Gastroesophageal sphincter (tissue), 4 donors: ENCODE data around the gene TSPAN5. TPM values are rescaled to one million over a fixed set of nuclear protein-coding genes. Genes with fewer than 3 reads are reported as not detected.

ENCODE experiments used
- ATAC-seq: fragments of 150-250 bp; one replicate; pipeline ENCODE4 v1.9.1; 2016; ENCODE audit warnings: mild to moderate bottlenecking, moderate library complexity
- H3K27ac ChIP-seq, 4 donors: fragments of 200-600 bp; sonication (generic) in 3 of 4; 1 replicate in 3 of 4; 2 replicates in 1 of 4; pipeline ENCODE4 v1.5.1; 2016 to 2019
- H3K27me3 ChIP-seq: fragments of 200-600 bp; sonication (generic); one replicate; pipeline ENCODE4 v1.5.1; 2019
- H3K36me3 ChIP-seq, 2 donors: fragments of 200-600 bp; sonication (generic); one replicate each; pipeline ENCODE4 v1.5.1; 2019; ENCODE audit warnings: control low read depth in 1 of 2
- H3K4me1 ChIP-seq, 3 donors: fragments of 200-600 bp; sonication (generic); 1 replicate in 2 of 3; 2 replicates in 1 of 3; pipeline ENCODE4 v1.5.1; 2016 to 2019; ENCODE audit warnings: control low read depth in 2 of 3
- H3K4me3 ChIP-seq, 2 donors: fragments of 200-600 bp; sonication (generic); one replicate each; pipeline ENCODE4 v1.5.1; 2019; ENCODE audit warnings: mild to moderate bottlenecking in 1 of 2, moderate library complexity in 1 of 2
- H3K9me3 ChIP-seq, 3 donors: fragments of 200-600 bp; sonication (generic); one replicate each; pipeline ENCODE4 v1.5.1; 2017 to 2019; ENCODE audit warnings: control low read depth in 2 of 3
- CTCF ChIP-seq, 4 experiments: fragments of 200-600 bp in 2 of 4; fragments of 450-650 bp in 2 of 4; sonication (generic) in 1 of 4; IDR thresholded peaks; one replicate each; pipeline ENCODE4 v1.5.1; 2017 to 2019; ENCODE audit warnings: antibody characterized with exemption in 4 of 4, mild to moderate bottlenecking in 2 of 4, moderate library complexity in 2 of 4
- EP300 ChIP-seq: sonication (generic); formaldehyde crosslinking; IDR thresholded peaks from one replicate; pipeline ENCODE4 v1.6.1; 2017; ENCODE audit warnings: antibody characterized with exemption, mild to moderate bottlenecking
- POLR2A ChIP-seq, 2 donors: fragments of 450-650 bp; IDR thresholded peaks; one replicate each; pipeline ENCODE4 v1.6.1; 2017; ENCODE audit warnings: antibody characterized with exemption in 2 of 2, mild to moderate bottlenecking in 2 of 2, moderate library complexity in 1 of 2
- POLR2AphosphoS5 ChIP-seq: sonication (generic); formaldehyde crosslinking; IDR thresholded peaks from one replicate; pipeline ENCODE4 v1.6.1; 2017; ENCODE audit warnings: antibody characterized with exemption
- WGBS, 2 donors: methylation state at CpG; one replicate each; pipeline ENCODE4 v1.1.5; 2018; ENCODE audit warnings: low coverage in 1 of 2; 5-methylcytosine and 5-hydroxymethylcytosine counted together
- total RNA-seq, 4 donors: library from RNA; depleted of rRNA; stranded (reverse); fragments of >200 nt; gene quantifications; one replicate each; pipeline ENCODE4 v1.1.0, GENCODE V29; 2016

Gene TSPAN5
- total RNA-seq, 4 donors from 2014 or later = 9.8 to 14.0 (median 12.2) TPM

DNA sequence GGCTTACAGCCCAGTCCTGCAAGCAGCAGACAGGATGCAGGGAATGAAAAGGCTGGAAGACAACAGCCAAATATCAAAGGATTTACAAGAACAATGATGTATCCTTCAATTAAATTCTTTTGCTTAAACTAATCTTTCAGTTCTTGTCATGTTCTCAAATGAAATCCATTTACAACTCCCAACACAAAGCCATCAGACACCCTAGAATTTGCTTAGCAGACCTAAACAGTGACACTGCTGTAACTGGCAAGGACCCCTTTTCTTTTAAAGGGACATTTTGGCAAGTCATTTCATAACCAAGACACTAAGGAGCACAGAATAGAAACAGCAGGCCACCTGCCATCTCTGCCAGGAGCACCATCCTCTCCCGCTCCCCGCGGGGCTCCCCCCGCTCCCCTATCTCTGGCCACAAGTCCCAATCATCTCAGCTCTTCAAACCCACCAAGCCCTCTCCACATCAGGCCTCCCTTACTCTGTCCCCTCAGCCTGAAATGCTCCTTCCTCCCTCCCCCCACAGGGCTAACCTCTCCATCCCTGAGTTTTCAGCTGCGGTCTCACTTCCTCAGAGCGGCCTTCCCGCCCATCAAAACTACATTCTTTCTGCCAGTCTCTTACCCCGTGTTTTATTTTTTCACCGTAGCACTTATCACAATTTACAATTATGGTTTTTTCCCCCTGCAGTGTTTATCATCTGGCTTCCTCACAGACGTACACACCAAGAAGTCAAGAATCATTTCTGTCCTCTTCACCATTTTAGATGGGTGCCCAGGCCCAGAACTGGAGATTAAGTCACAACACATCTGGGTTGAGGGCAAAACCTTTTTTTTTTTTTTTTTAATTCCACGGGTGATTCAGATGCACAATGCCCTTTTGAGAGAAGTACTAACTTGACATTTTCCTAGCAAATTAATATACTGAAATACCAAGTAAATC is 45.8 kb downstream of the TSPAN5 start:
- no peak for TF ChIP-seq EP300
- no peak for TF ChIP-seq CTCF (IDR thresholded peaks at IDR 0.05)
- no peak for TF ChIP-seq POLR2A (IDR thresholded peaks at IDR 0.05)
- TF ChIP-seq POLR2AphosphoS5 = no peak
- Histone ChIP-seq H3K36me3 (no peaks in the 10 kb centered on the region), H3K9me3 (no peaks in the 10 kb centered on the region), H3K27ac (no peak overlapping the region), H3K27me3 (no peaks in the 10 kb centered on the region), H3K4me3 (no peak overlapping the region), H3K4me1 (no peaks in the 10 kb centered on the region)
- WGBS, 2 donors = 52 to 67% methylated on average over 4 to 11 of the region's 11 CpGs
- no peak for ATAC-seq

DNA sequence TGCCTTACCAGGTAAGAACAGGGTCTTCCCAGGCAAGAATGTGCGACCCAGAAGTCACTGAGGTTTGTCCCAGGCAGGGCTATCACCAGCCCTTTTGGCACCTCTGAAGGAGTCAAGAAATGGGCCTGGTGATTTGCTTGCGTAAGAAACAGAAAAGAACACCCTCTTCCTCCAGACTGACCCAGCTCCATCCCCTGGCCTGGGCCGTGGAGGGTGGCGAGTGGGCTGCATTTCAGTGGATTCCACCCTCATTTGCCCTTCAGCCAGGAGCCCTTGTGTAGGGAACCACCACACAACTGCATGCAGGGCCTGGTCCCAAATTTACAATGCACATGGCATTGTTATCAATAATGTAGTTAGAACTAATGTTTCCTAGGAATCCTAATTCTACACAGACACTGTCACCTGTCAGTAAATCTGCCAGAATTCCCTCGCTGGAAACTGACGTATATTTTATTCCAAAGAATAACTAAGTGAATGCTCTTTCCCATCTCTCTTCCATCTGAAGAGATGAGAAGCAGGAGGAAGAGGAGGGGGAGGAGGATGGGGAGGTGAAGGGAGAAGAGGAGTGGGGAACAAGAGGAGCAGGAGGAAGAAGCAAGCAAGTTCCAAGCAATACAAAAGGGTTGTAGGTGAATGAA is 46.6 kb downstream of the TSPAN5 start:
- 91 to 92% methylated on average over 2 to 4 of the region's 6 CpGs for WGBS, 2 donors
- no peak for ATAC-seq

DNA sequence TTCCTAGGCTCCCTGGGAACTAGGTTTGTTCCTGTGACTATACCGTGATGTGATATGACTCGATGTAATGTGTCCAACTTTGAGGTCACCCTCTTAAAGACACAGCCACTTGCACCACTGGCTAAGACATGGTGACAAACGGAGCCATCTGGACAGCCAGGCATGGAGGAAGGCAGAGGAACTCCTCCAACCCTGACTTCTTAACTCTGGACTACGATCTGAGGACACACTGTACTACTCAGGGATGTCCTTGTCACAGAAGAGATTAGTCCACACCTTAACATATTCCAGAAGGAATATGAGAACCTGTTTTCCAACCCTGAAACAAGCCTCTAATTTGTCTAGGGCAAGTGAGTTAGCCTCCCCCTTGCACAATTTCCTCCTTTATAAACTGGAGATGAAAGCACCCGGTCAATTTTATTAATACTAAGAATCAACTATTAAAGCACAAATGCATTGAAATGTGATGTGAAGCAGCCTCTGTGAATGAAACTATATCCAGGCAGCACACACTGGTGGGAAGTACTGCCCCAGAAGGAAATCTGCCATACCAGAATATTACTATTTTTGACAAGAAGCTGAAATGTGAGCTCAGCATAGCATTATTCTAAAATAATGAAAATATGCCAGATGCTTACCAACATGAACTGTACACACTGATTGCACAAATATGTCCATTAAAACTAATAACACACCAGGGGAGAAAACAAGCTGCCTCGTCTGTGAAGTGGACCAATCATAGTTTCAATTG is 47.3 kb downstream of the TSPAN5 start:
- 69 to 90% methylated on average over 2 to 6 of the region's 6 CpGs for WGBS, 2 donors
- no peaks in the 10 kb centered on the region for H3K27me3 ChIP-seq
- no peaks in the 10 kb centered on the region for H3K36me3 ChIP-seq
- no peaks in the 10 kb centered on the region for H3K4me1 ChIP-seq
- no peak for TF ChIP-seq EP300
- no peak for TF ChIP-seq POLR2A (IDR thresholded peaks at IDR 0.05)
- TF ChIP-seq CTCF (IDR thresholded peaks at IDR 0.05) = no peak
- TF ChIP-seq POLR2AphosphoS5 = no peak
- no peak overlapping the region for H3K27ac ChIP-seq
- no peak for ATAC-seq
- H3K4me3 ChIP-seq = no peak overlapping the region
- H3K9me3 ChIP-seq = no peaks in the 10 kb centered on the region

More for the DNA sequence above, 46.6 kb downstream of the TSPAN5 start:
- H3K9me3 ChIP-seq = no peaks in the 10 kb centered on the region
- H3K27ac ChIP-seq = no peak overlapping the region
- no peak overlapping the region for H3K4me3 ChIP-seq
- H3K36me3 ChIP-seq = no peaks in the 10 kb centered on the region
- TF ChIP-seq EP300 (no peak), POLR2AphosphoS5 (no peak), POLR2A (IDR thresholded peaks at IDR 0.05) (no peak), CTCF (IDR thresholded peaks at IDR 0.05) (no peak)
- no peaks in the 10 kb centered on the region for H3K4me1 ChIP-seq
- no peaks in the 10 kb centered on the region for H3K27me3 ChIP-seq

DNA sequence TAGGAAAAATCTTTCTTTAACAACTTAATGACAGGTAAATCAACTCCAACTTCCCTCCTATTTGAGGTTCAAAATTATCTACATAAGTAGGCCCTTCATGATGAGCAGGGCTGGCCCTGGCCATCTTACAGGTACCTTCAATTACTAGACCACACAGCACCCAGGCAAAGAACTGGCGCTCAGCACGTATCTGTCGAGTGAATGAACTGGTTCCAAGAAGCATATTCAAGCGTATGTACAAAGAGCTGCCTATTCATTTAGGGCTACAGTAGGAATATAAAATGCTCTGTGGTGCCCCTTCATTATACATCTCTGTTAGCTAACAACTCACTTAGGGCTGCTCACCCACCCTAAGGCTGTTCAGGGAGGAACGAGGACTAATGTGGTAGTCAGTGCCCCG is 48.0 kb downstream of the TSPAN5 start:
- H3K9me3 ChIP-seq = peaks cover 0 to 3% (median 0%) of the 10 kb centered on the region in 3 donors
- H3K4me1 ChIP-seq = no peaks in the 10 kb centered on the region
- no peak overlapping the region for H3K27ac ChIP-seq
- no peaks in the 10 kb centered on the region for H3K27me3 ChIP-seq
- no peaks in the 10 kb centered on the region for H3K36me3 ChIP-seq
- ATAC-seq = no peak
- no peak for TF ChIP-seq CTCF (IDR thresholded peaks at IDR 0.05)
- no peak for TF ChIP-seq EP300
- TF ChIP-seq POLR2A (IDR thresholded peaks at IDR 0.05) = no peak
- no peak for TF ChIP-seq POLR2AphosphoS5
- 94 to 100% methylated on average over 5 to 6 of the region's 6 CpGs for WGBS, 2 donors
- H3K4me3 ChIP-seq = no peak overlapping the region
